ENCODE data around the gene IER3. TPM values are rescaled to one million over a fixed set of nuclear protein-coding genes. Genes with fewer than 3 reads are reported as not detected.

Gene IER3
- total and polyA plus RNA-seq, 7 donors, result 20.1 to 193 (median 65.3) TPM

DNA sequence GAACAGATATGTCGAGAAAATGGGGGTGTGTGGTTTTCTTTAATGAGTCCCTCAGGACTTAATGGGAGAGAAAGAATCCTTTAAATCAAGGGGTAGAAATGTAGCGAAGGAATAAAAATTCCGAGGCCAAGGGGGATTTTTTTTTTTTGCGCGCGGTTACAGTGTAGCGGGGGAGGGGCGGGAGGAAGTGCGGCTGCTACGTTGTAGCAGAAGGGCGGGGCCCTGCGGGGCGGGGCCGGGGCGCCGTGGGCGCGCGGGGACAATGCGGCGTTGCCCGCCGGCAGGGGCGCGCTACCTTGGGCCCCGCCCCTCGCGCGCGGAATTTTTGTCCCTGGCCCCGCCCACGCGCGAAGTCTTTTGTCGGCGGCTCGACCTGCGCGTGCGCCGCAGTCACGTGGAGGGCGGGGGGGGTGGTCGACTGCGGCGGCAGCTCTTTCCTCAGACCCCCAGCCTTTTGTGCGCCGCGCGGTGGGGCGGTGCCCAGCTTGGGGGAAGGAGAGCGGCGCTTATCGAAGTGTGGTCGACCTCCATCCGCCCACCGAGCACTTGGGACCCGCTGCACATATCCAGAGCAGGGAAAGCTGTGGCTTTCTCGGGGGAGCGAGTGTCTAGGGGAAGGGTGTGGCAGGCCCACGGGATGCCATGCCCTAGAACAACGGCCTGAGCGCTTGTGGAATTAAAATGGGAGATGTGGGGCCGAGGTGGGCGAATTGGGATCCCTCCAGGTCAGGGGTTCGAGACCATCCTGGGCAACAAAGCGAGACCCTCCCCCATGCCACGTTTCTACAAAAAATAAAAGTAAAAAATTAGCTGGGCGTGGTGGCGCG, 22.9 kb downstream of the IER3 start:
- H3K27me3 ChIP-seq, result no peaks in the 10 kb centered on the region

DNA sequence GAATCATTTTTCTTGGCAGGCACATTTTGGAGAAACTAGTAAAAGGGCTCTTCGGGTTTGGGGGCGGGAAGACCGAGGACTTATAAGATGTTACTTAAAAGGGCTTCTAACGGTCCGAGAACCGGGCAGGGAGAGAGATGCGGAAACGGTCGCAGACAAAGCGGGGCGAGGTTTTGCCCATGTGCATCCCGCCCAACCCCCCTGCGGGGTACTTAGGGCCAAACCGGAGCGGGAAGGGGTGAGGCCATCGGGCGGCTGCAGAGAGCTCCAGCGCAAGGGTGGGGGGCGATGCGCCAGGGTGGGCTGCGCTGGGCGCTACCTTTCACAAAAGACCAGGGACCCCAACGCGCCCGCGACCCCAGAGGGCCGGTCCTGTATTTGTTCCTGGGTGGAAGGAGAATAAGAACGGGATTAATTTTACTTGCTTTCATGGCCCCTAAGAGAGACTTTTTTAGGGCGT, 23.6 kb downstream of the IER3 start:
- H3K9me3 ChIP-seq, result no peaks in the 10 kb centered on the region
- H3K36me3 ChIP-seq, result peaks cover 16 to 35% (median 25%) of the 10 kb centered on the region in 4 donors
- peaks cover 0 to 67% (median 47%) of the 10 kb centered on the region in 4 donors for H3K4me1 ChIP-seq
- WGBS, 2 donors, result 0 to 1% methylated on average over 29 of the region's 29 CpGs
- DNase-seq, result peak; percentile 91
- peak overlapping the region; percentile 70 to 80 (median 78) for H3K4me3 ChIP-seq
- peak overlapping the region; percentile 95 to 98 (median 96) for H3K27ac ChIP-seq
- no peaks in the 10 kb centered on the region for H3K27me3 ChIP-seq
- TF ChIP-seq POLR2A (IDR thresholded peaks at IDR 0.05), result peak in 1 of 2 donors; percentile 12
- TF ChIP-seq CTCF (IDR thresholded peaks at IDR 0.05), result no peak
- peak in 3 of 4 donors; percentile 49 to 60 (median 55) for TF ChIP-seq POLR2AphosphoS5 (IDR thresholded peaks at IDR 0.05)
- no peak for TF ChIP-seq EP300 (IDR thresholded peaks at IDR 0.05)
- intact Hi-C loops (cut with DNase I), result loop anchor here (1.0 kb wide), 2 partner anchors 34 to 105 kb away; partner anchors contain the start of gene PPP1R18

More for the DNA sequence above, 22.9 kb downstream of the IER3 start:
- H3K4me3 ChIP-seq, result peak overlapping the region; percentile 70 to 80 (median 78)
- WGBS, 2 donors, result 1% methylated on average over 71 of the region's 71 CpGs
- H3K27ac ChIP-seq, result peak overlapping the region; percentile 95 to 98 (median 96)
- TF ChIP-seq POLR2A (IDR thresholded peaks at IDR 0.05) (peak in 1 of 2 donors; percentile 28), POLR2AphosphoS5 (IDR thresholded peaks at IDR 0.05) (peak; percentile 62 to 91 (median 80)), EP300 (IDR thresholded peaks at IDR 0.05) (peak in 1 of 4 donors; percentile 37), CTCF (IDR thresholded peaks at IDR 0.05) (peak in 1 of 4 experiments; percentile 42)
- no peaks in the 10 kb centered on the region for H3K9me3 ChIP-seq
- intact Hi-C loops (cut with DNase I), result loop anchor here (1.0 kb wide), 2 partner anchors 42 to 106 kb away; no protein-coding TSS in a partner anchor
- peaks cover 0 to 68% (median 46%) of the 10 kb centered on the region in 4 donors for H3K4me1 ChIP-seq
- DNase-seq, result peak; percentile 96
- peaks cover 16 to 40% (median 27%) of the 10 kb centered on the region in 4 donors for H3K36me3 ChIP-seq

DNA sequence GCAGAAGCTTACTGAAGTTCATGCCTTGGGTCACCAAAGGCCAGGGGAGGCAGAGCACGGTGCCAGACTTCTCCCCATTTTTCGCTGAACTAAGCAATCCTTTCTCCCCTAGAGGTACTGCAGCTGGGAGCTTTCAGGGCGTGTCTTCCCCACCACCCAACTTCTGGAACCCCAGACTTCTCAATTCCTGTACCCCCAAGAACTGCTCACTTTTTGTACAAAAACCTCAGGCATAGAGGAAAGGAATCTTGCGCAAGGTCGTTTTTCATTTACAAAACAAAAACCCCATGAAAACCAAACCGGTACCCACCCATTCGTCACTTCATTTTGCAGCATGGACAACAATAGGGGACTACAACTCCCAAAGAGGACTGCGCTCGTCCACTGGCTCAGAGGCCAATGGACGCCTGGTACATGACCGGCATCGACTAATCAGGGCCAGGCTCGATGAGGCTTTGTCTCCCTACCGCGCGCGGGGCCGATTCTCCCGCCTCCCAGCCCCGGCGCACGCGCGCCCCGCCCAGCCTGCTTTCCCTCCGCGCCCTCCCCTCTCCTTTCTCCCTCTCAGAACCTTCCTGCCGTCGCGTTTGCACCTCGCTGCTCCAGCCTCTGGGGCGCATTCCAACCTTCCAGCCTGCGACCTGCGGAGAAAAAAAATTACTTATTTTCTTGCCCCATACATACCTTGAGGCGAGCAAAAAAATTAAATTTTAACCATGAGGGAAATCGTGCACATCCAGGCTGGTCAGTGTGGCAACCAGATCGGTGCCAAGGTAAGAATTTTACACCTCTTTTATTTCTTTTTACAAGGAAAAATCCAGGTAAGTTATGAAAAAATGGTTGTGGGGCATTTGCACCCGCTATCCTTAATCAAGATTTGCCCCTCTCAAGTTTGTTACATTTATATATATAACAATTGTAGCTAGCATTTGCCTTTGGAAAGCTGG, 24.3 kb downstream of the IER3 start, which contains the start of gene TUBB:
TUBB (plus strand) TSS at position 562 of the 947 bp plus-strand sequence; CDS start at position 717, 155 bp downstream.
- Histone ChIP-seq H3K27me3 (no peaks in the 10 kb centered on the region), H3K4me1 (peaks cover 0 to 61% (median 46%) of the 10 kb centered on the region in 4 donors), H3K9me3 (no peaks in the 10 kb centered on the region), H3K36me3 (peaks cover 16 to 32% (median 22%) of the 10 kb centered on the region in 4 donors), H3K4me3 (peak within 1 kb of the TSS; percentile 70 to 80 (median 78)), H3K27ac (peak within 1 kb of the TSS; percentile 95 to 98 (median 96))
- TF ChIP-seq CTCF (IDR thresholded peaks at IDR 0.05) (peak in 2 of 4 experiments; percentile 35 to 39), POLR2A (IDR thresholded peaks at IDR 0.05) (peak; percentile 95 to 97), POLR2AphosphoS5 (IDR thresholded peaks at IDR 0.05) (peak; percentile 98 to 99 (median 99)), EP300 (IDR thresholded peaks at IDR 0.05) (peak in 1 of 4 donors; percentile 17)
- 0 to 1% methylated on average over 38 of the region's 38 CpGs for WGBS, 2 donors
- DNase-seq, result peak; percentile 99
- intact Hi-C loops (cut with DNase I), result loop anchor here (1.0 kb wide), 1 partner anchor 34 kb away; the partner anchor contains the start of gene PPP1R18

DNA sequence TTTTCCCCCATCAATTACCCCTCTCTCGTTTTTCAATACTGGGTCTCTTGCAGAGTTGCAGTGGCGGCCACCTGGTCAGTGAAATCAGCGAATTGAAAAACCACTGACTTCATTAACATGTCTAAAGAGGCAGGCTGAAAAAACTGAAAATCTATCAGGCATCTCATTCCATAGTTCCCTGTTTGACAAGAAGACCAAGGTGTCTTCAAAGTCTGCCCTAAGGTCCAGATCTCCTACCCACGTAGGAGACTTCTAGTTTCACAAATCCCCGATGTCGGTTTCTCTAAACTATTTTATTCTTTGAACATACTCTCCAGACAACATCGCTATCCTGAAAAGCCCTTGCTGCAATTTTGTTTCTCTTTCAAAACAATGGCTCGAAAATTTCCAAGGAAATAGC, 25.0 kb downstream of the IER3 start:
- no peaks in the 10 kb centered on the region for H3K27me3 ChIP-seq
- TF ChIP-seq POLR2AphosphoS5 (IDR thresholded peaks at IDR 0.05), result no peak
- no peak for TF ChIP-seq POLR2A (IDR thresholded peaks at IDR 0.05)
- TF ChIP-seq EP300 (IDR thresholded peaks at IDR 0.05), result no peak
- TF ChIP-seq CTCF (IDR thresholded peaks at IDR 0.05), result no peak
- peaks cover 0 to 54% (median 43%) of the 10 kb centered on the region in 4 donors for H3K4me1 ChIP-seq
- H3K36me3 ChIP-seq, result peaks cover 15 to 32% (median 17%) of the 10 kb centered on the region in 4 donors
- 24 to 37% methylated on average over 8 of the region's 8 CpGs for WGBS, 2 donors
- peak overlapping the region; percentile 70 to 80 (median 78) for H3K4me3 ChIP-seq
- intact Hi-C loops (cut with DNase I), result no loop called here
- no peaks in the 10 kb centered on the region for H3K9me3 ChIP-seq
- DNase-seq, result no peak
- peak overlapping the region; percentile 95 to 98 (median 96) for H3K27ac ChIP-seq

Data from sigmoid colon (tissue), 7 donors.